ENCODE results near the gene GATAD2A.
"Not testable (repeated sequence)": the region's sequence is repeated elsewhere in the genome, so short reads cannot be mapped to it uniquely, and the experiment has no call there.

Gene GATAD2A

DNA sequence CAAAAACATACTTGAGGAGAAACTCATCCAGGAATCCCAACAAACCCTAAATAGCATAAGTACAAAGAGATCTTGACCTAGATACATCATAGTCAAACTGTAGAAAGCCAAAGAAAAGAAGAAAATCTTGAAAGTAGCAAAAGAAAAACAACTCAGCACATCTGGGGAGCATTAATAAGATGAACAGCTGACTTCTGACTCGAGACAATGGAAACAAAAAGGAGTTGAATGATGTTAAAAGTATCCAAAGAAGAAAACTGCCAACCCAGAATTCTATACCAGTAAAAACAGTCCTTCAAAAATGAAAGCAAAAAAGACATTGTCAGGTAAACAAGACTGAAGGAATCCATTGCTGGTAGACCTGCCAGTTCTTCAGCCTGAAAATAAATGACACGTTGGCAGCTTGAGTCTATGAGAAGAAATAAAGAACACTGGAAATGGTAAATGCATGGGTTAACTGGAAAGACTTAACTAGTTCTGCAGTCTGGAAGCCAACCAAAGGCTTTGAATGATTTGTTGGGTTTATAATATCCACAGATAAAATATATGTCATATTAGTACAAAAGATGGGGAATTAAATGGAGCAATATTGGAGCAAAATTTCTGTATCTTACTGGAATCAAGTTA lies 63.1 kb downstream of the GATAD2A start:
- no peak for DNase-seq

DNA sequence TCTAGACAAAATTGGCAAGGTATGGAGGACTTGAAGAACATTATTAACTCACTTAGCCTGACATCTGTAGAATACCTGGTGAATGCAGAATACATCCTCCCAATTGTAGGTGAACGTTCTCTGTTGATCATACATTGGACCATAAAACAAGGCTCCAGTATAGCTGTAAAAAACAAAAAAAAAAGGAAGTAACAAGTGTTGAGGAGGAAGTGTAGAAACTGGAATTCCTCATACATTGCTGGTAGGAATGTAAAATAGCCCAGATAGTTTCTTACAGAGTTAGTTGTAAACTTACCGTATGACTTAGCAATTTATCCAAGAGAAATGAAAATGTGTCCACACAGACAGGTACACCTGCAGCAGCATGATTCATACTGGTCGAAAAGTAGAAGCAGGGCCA lies 65.1 kb downstream of the GATAD2A start:
- no peak for DNase-seq

DNA sequence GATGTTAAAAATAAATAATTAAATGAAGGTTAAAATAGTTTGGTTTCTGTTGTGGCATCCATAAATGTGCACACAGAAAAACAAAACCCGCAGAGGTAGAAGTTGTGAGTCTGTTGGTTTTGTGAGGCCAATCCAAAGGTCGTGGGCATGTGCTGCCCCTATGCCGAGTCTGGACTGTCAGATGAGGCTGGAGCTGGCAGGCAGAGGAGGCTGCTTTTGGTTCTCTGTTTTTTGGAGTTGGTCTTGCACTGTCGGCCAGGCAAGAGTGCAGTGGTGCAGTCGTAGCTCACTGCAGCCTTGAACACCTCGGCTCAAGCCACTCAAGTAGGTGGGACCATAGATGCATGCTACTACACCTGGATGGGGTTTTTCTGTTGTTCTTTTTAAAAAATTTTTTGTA lies 66.2 kb downstream of the GATAD2A start:
- no peak for DNase-seq

DNA sequence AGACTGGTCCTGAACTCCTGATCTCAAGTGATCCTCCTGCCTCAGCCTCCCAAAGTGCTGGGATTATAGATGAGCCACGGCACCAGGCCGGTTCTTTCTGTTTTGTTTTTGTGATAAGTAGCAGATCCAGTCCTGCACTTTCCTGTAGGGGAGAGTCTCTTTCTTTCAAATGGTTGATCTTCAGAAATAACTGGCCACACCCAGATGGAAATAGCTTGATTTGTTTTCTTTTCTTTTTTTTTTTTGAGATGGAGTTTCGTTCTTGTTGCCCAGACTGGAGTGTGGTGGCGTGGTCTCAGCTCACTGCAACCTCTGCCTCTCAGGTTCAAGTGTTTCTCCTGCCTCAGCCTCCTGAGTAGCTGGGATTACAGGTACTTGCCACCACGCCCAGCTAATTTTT lies 66.6 kb downstream of the GATAD2A start:
- not testable (repeated sequence) for DNase-seq

DNA sequence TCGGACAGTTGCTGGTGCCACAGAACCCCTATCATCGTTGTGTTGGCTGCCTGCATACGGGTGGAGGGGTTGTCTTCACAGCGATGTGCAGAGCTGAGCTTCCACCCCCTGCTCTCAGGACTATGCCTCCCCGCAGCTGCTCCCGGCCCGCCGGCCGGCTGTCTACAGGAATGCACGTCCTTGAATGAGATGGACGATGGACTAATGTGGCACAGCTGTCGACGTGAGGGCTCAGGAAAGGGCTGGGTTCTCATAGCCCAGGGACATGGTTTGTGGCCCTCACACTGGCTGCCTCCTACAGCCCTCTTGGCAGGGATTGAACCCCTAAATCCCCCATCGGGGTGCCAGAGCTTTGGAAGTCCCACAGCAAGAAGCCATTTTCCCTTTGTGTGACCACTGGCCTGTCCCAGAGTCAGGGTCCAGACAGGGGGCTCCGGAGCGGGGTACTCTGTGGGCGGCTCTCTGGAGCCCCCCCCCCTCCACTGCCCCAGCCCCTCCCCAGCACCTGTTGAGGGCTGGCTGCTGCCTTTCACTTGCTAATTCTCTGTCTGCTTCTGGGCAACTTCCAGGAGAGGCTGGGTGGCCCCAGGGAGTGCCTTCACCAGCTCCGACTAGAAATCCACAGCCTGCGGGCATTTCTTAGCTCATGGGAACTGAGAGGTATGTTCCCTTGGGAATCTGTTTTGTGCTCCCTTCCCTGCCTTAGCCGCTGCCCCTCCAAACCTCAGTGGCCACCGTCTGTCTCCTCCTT lies 69.7 kb downstream of the GATAD2A start:
- no peak for DNase-seq

DNA sequence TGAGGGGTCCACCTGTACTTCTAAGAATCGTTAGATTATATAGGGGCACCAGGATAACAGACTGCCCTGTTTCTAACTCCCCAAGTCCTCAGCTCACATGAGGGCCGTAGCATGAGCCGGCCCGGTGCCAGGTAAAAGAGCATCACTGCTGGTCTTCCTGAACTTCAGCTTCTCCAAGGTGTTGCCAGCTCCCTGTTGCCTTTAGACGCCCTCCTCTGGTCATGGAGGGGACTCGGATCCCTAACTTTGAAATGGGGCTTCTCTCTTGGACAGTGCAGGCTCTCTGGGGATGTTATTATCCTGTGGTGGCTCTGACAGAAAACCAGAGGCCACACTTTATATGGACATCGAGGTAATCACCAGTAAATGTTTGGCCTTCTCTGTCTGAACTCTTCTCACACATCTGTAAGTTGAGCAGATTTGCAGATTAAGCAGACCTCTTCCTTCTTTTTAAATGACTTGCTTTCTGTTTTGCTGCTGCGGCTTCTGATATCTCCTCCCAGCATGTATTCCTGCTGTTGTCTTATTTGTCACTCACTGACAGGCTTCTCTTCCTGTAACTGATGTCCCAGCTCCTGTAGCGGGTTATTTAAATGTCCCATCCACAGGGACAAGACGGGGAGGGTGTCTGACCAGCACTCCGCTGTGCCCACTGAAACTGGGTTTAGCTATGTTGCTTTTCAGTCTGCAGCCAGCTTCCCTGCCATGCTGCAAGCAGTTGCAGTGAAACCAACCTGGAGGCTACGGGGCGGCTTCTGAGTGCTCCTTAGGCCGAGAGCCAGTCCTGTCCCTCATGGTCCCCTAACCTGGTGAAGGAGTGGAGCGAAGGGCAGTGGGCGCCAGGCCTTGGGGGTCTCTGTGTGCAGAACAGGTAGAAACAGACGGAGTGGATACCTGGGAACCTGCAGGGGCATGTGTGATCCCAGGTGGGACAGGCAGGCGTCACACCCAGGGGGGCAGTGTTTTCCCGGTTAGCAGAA lies 70.7 kb downstream of the GATAD2A start:
- DNase-seq: no peak

DNA sequence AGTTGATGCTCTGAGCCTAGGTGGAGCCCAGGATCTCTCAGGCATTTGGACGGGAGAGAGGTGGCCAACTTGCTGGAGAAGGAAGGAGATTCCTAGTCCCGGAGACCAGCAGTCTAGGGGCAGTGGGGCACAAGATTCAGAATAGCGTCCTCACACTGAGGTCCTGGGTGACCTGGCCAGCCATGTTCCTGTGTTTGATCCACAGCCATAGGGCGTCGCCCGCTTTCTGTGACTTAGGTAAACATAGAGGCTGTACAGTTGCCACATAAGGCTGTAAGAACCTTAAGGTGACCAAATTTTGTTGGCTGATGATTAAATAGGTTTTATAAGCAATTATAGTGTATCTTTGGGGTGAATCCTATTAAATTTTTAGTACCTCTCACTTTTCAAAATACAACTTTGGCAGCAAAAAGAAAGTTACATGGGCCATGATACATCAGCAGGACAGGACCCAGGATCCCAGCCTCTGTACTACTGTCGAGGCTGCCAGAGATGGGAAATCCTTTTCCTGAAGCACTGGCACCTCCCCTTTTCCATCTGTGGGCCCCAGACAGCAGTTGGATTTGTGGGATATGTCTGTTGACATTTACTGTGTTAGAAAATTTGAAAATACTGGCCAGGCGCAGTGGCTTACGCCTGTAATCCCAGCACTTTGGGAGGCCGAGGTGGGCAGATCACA lies 72.4 kb downstream of the GATAD2A start:
- no peak for DNase-seq

DNA sequence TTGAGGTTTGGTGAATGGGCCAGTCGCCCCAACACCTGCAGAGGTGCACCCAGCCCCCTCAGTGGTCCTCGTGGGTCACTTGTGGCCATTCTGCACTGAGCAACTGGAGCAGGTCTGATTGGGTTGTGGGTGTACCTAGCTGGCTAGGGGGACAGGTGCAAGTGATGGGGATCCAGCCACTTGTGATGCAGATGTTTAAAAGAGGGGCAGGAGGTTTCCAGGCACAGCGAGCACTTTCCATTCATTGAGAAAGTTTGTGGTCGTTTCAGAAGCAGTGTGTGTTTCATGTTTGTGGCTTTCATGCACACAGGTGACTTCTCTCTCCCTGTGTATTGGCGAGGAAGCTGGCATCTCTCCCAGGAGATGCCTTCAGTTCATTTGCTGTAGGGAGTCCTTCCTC lies 75.2 kb downstream of the GATAD2A start:
- DNase-seq: no peak

DNA sequence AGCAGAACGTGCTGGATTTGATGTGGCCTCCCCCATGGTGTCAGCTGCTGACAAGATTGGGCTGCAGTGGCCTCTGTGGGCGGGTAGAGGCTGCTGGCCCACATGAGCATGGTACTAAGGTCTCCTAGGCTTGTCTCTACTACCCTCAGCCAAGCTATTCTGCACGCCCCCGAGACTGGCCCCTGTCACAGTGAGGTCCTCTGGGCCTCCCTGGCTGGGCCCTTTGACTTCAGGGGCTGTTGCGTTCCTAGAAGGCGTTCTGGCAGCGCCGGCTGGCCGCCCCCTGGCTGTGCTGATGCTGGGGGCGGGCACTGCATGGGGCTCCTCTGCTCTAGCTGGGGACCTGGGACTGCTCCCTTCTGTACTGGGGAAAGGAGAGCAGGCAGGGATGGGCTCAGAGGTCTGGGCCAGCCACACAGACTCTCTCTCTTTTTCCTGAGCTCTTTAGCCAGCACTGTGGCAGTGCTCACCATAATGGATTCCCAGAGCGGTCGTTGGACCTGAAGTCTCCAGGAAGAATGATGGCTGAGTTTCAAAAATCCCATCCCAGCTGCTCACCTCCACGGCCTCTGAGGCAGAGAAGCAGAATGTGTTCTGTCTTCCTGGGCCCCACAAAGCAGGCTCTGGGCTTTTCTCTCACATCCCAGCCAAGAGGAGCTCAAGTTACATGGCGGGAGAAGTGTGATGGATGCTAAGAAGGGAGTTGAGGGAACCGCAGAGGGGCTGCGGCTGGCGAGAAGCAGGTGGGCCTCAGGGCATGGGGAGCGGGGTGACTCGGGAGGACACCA lies 77.5 kb downstream of the GATAD2A start:
- DNase-seq: no peak

DNA sequence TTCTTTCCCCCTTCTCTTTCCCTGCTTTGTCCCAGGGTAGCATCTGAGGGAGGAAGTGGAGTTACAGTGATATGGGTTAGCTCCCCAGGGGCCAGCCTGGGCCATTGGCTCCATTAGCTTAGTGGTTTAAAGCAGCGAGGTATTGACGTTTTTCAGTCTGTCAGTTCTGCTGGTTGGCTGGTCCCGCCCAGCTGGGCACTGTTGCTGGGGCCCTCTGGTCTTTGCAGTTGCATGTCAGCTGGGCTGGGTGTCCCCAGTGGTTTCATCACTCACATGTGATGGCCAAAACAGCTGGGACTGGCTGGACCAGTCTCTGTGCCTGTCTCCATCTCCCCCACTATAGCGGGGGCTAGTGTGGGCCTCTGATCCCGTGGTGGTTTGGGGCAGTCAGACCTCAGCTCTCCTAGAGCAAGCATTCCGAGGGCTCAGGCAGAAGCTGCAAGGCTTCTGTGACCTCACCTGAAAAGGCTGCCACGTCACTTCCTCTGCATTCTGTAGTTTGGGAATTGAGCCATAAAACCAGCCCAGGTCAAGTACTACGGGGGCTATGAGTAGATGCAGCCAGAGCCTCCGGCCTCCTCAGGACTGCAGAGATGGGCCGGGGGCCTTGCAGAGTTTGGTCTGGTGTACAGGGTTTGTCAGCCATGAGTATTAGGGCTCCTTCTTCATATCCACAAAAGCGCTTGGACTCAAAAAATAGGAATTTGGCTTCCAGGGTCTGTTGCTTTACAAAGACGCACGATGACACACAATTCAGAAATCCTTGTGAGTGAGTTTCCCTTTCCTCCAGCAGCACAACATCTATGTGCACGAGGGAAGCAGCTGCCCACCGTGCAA lies 79.9 kb downstream of the GATAD2A start:
- DNase-seq: no peak

DNA sequence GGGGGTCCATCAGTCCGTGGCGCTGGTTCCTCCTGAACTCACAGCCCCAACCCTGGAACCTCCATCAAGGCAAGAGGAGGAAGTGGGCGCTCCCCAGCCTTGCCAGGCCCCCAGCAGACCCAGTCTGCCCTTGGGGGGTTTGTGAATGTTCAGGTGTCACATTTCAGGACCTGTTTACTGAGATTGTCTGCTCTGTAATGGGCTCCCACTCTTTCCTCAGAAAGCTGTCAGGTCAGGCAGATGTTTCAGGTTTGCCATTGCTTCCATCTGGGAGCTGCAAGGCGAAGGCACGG lies 80.5 kb downstream of the GATAD2A start:
- no peak for DNase-seq

DNA sequence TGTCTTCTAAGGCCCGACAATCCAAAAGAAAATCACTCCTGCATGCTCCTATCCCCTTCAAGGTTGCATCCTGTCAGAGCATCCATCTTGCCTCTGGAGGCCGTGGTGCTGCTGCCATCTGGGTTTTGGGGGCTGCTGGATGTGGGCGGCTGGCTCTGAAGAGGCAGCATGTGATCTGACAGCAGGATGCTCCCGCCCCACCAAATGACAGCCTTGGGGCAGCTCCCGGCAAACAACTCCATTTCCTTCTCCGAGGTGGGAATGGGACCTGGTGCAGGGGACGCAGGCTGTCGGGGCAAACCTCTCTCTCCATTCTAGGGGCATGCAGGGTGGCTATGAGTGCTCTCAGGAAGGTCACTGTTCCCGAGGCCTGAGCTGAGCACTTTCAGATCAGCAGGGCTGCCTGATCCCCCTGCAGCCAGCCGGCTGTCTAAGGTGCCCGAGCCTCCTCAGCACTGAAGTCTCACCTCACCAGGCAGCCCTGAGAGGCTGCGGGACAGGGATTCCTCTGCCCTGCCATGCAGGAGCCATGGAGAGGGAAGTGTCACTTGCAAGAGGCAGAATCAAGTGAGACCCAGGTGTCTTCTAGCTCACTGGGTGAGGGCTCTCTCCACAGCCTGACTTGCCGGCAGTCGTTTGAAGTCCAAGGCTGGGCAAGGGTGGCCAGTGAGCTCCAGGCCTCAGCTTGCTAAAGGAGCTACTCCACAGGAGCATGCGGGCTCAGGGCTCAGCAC lies 81.0 kb downstream of the GATAD2A start:
- no peak for DNase-seq

DNA sequence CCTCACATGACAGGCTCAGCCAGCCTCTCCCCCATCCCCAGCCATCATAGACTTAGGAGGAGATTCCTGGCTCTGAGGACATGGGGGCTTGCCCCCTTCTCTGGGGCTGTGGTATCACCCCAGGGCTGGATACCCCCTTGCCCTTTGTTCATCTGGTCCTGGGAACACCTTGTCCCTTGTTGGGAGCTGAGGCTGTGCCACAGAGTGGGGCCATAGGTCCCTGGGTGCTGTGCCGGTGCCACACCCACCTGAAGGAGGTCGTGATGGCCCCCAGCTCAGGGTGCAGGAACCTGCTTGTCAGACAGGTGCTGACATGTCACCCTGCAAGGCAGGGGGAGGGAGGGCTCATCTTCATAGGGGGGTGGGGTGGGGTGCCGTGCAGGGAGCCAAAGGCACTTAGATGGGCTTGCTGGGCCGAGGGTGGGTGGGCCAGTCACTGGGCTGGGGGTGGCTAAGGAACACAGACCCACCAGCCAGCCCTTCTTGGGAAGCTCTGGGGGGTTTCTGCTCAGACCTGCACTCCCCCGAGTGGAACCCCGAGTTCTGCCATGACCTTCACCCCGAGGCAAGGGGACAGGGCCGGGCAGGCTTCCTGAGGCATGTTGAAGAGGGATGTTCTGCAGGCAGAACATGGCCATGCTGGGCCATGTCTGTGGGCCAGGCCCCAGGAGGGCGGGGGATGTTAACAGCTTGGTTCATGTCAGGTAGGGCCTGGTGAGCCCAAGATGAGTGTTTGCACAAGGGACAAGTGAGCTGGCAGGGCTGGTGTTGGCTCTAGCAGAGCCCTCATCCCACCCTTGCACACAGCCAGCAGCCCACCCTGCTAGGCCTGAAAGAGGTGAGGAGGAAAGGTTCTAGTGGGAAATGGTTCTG lies 81.8 kb downstream of the GATAD2A start:
- DNase-seq: no peak

DNA sequence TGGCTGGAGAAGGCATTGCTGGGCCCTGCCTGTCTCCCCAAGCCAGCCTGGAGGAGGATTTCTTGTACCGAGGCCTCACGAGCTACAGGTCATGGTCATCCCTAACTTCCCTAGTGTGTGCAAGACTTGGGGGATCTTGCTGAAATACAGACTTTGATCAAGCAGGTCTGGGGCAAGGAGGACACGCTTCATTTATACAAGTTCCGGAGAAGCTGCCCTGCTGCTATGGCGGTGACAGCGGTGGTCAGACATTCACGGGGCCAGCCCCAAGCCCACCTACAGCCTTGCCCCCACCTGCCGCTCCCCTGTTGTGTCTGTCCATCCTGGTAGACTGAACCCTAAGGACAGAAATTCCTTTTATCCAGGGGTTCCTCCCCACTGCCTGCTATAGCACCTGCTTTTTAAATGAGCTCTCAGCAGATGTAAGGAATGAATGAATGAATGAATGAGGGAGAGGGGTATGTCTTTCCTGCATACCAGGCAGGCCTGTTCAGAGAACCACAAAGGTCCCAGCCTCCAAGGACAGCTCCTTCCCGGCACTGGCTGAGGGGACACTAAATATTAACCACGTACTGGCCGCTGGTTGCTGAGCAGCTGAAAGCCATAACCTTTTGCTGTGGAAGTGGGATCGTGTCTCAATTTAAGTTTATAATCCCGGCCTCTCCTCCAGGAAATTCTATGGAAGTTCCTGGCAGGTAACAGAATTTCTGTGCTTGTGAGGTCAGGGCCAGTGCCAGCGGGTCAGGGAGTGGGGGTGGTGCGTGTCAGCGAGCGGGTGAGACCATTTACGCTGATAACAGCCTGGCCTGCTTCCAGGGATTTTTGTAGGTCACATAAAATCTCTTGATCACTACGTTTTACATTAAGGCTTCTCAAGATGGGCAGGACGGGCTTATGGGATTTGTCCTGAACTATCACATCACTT lies 82.7 kb downstream of the GATAD2A start:
- DNase-seq: no peak

DNA sequence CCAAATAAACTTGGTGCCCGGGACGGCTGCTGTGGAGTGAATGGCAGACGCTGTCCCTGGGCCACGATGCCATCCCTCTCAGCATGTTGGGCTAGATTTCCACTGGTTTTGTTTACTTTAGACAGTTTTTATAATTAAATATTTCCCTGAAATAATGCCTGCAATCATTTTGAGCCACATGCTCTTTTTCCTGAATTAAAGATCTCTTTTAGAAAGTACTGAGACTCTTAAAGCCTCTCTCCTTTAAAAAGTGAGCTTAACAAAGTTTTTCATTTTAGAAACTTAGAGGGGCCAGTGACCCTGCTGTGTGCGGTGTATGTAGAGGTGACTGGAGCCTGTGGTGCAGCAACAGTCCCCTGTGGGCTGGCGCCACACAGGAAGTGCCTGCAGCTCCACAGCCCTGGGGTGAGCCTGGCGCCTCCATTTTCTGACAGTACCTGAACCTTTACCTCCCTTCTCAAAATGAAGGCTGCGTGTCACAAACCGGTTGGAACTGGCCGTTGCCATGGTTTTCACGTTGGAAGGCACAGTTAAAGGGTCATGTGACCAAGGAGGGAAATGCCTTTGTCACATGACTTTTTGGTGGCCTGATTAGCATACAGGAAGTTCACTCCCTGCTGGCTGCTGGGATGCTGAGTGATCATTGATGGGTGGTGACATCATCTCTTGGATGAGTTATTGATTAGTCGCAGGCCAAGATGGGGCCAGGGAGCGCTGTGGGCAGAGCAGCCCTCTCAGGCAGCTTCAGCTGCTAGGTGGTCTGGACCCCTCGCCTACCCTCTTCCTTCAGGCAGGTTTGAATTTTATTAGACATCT lies 83.6 kb downstream of the GATAD2A start:
- DNase-seq: peak; percentile 59 to 83

DNA sequence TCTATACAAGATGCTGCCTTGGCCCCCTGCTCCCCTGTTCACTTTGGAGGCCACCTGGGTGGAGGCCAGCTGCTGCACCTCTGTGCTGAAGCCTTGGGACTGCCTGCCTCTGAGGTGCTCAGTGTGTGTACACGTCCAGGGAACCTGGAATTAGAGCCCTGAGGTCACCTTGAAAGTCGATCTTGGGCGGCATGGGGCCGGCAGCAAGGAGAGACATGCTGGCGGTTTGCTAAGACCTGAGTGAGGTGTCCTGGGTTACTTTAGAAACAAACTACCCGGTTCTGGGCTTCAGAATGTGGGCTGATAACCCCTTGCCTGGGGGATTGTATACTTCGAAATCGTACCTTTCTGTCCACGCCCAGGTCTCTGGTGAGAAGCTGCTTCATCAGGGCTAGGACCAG lies 84.3 kb downstream of the GATAD2A start:
- DNase-seq: no peak

DNA sequence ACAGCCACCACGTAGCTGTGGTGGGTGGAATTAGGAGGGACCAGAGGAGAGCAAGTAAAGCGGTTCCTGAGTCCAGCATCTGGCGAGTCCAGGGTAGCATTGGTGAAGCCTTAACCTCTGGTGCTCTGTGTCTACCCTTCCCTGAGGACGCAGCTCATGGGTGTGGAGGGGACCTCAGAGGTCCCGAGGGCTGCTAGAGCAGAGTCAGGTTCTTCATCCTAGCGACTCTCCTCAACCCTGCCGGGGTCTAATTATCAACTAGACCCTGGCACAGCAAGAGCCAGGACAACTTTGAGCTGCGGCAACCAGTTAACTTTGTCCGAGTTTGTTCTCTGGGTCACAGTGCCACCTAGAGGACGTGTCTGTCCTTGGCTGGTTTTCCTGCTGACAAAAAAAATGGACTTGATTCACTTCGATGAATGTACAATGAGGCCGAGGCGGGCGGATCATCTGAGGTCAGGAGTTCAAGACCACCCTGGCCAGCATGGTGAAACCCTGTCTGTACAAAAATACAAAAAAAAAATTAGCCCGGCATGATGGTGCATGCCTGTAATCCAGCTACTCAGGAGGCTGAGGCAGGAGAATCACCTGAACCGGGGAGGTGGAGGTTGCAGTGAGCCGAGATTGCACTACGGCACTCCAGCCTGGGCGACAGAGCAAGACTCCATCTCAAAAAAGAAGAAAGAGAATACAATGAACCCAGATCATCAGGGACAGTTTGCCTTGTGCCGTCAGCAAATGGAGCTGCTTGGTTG lies 84.9 kb downstream of the GATAD2A start:
- DNase-seq: peak; percentile 70 to 74
